Colonic mucosa (tissue), 4 donors: ENCODE data around the gene MACROD2. TPM values are rescaled to one million over a fixed set of nuclear protein-coding genes. Genes with fewer than 3 reads are reported as not detected.
"Not testable (repeated sequence)": the region's sequence is repeated elsewhere in the genome, so short reads cannot be mapped to it uniquely, and the experiment has no call there.

Experiments used
- DNase-seq: peaks from one replicate; pipeline ENCODE4 v3.0.0-alpha.2; 2020
- H3K27ac ChIP-seq: fragments of 200-600 bp; one replicate; pipeline ENCODE4 v1.8.0; 2021
- H3K27me3 ChIP-seq: fragments of 200-600 bp; one replicate; pipeline ENCODE4 v1.8.0; 2021
- H3K36me3 ChIP-seq: fragments of 200-600 bp; one replicate; pipeline ENCODE4 v1.8.0; 2021
- H3K4me1 ChIP-seq: fragments of 200-600 bp; one replicate; pipeline ENCODE4 v1.8.0; 2021; ENCODE audit warnings: mild to moderate bottlenecking
- H3K4me3 ChIP-seq: fragments of 200-600 bp; one replicate; pipeline ENCODE4 v1.8.0; 2021
- H3K9ac ChIP-seq, 2 donors: one replicate each; pipeline ENCODE4 v1.7.0; 2013; ENCODE audit warnings: control low read depth in 2 of 2, low read depth in 2 of 2, low read length in 2 of 2
- H3K9me3 ChIP-seq: fragments of 200-600 bp; one replicate; pipeline ENCODE4 v1.8.0; 2021
- intact Hi-C: fragments of 100-400 bp; cut with DNase I; formaldehyde crosslinking; loops from one replicate; pipeline ENCODE4 v1.14.1; 2022
- total RNA-seq, 2 donors: library from RNA; stranded (reverse); fragmentation: NEBNext Ultra II Directional in 1 of 2; extraction: Animal tissue kit (Norgen Biotek cat#: 25700) in 1 of 2; gene quantifications; one replicate each; pipeline ENCODE4 v1.2.1, GENCODE V29; 2021
- TF ChIP-seq, protein P1 (sequence below): fragments of 200-600 bp; IDR thresholded peaks from one replicate; pipeline ENCODE4 v1.8.0; 2022; ENCODE audit warnings: antibody characterized with exemption, mild to moderate bottlenecking
- donor health status: healthy.
- donor health status: DM: no; HTN: no; CAD: no.
- donor health status: DM: no; HTN: no; CAD: no.

Gene MACROD2
- total RNA-seq, 2 donors from 2014 or later, result 3.2 to 3.3 TPM

GRCh38 chr20:14210146-14210545 lies 214.8 kb downstream of the MACROD2 start:
- DNase-seq, result no peak
- H3K27me3 ChIP-seq, result no peaks in the 10 kb centered on the region
- no peaks in the 10 kb centered on the region for H3K4me1 ChIP-seq
- intact Hi-C loops, result no loop called here
- TF ChIP-seq, protein P1, sequence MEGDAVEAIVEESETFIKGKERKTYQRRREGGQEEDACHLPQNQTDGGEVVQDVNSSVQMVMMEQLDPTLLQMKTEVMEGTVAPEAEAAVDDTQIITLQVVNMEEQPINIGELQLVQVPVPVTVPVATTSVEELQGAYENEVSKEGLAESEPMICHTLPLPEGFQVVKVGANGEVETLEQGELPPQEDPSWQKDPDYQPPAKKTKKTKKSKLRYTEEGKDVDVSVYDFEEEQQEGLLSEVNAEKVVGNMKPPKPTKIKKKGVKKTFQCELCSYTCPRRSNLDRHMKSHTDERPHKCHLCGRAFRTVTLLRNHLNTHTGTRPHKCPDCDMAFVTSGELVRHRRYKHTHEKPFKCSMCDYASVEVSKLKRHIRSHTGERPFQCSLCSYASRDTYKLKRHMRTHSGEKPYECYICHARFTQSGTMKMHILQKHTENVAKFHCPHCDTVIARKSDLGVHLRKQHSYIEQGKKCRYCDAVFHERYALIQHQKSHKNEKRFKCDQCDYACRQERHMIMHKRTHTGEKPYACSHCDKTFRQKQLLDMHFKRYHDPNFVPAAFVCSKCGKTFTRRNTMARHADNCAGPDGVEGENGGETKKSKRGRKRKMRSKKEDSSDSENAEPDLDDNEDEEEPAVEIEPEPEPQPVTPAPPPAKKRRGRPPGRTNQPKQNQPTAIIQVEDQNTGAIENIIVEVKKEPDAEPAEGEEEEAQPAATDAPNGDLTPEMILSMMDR, result no peak
- H3K9me3 ChIP-seq, result no peaks in the 10 kb centered on the region
- no peaks in the 10 kb centered on the region for H3K36me3 ChIP-seq
- peak overlapping the region; percentile 30 for H3K27ac ChIP-seq
- no peak overlapping the region for H3K4me3 ChIP-seq
- no peak overlapping the region for H3K9ac ChIP-seq

DNA sequence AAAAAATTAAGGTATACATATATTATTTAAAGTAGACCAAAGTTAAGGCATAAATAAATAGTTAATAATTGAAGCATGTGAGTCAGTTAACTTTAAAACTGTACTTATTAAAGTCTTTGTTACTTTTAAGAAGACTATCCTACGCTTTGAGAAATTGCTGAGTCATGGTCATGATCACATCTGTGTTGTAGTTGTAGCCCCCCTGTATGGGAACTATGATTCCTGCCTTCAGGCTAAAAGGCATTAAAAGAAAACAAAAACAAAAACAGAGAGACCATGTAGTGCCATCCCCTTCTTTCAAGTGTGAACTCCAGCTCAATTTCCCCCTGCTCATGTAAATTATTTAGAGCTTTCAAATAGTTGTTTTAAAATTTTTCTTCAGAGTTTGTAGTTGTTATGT lies 218.7 kb downstream of the MACROD2 start:
- H3K9me3 ChIP-seq, result no peaks in the 10 kb centered on the region
- TF ChIP-seq, protein P1, result no peak
- no peaks in the 10 kb centered on the region for H3K27me3 ChIP-seq
- no peak overlapping the region for H3K4me3 ChIP-seq
- H3K4me1 ChIP-seq, result no peaks in the 10 kb centered on the region
- DNase-seq, result no peak
- no peak overlapping the region for H3K27ac ChIP-seq
- H3K9ac ChIP-seq, result no peak overlapping the region
- H3K36me3 ChIP-seq, result no peaks in the 10 kb centered on the region
- intact Hi-C loops, result no loop called here

- H3K4me3 ChIP-seq, H3K9me3 ChIP-seq, DNase-seq, H3K9ac ChIP-seq, H3K27ac ChIP-seq, H3K27me3 ChIP-seq, intact Hi-C loops, H3K4me1 ChIP-seq, H3K36me3 ChIP-seq: not testable (repeated sequence)
Observed at GRCh38 chr20:14215880-14216279, 220.6 kb downstream of the MACROD2 start.

DNA sequence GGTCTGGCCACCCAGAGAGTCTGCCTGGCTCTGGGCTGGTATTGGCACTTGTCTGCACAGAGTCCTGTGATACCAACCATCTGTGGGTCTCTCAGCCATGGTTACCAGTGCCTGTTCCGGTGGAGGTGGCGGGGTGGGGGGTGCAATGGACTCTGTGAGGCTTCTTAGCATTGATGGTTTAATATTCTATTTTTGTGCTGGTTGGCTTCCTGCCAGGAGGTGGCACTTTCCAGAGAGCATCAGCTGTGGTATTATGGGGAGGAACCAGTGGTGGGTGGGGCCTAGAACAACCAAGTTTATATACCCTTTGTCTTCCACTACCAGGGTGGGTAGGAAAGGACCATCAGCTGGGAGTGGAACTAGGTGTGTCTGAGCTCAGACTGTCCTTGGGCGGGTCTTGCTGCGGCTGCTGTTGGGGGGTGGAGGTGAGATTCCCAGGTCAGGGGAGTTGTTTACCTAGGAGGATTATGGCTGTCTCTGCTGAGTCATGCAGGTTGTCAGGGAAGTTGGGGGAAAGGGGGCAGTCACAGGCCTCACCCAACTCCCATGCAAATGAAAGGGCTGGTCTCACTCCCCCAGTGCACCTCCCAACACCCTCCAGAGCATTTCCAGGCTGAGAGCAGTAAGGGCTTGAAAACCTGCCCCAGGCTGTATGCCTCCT lies 224.6 kb downstream of the MACROD2 start:
- H3K27me3 ChIP-seq, result no peaks in the 10 kb centered on the region
- H3K9ac ChIP-seq, result no peak overlapping the region
- intact Hi-C loops, result no loop called here
- no peaks in the 10 kb centered on the region for H3K36me3 ChIP-seq
- no peak overlapping the region for H3K4me3 ChIP-seq
- H3K27ac ChIP-seq, result peak overlapping the region; percentile 74
- H3K9me3 ChIP-seq, result no peaks in the 10 kb centered on the region
- H3K4me1 ChIP-seq, result peaks cover 5% of the 10 kb centered on the region
- peak; percentile 87 for DNase-seq
- TF ChIP-seq, protein P1, result no peak

GRCh38 chr20:14220986-14221385 lies 225.7 kb downstream of the MACROD2 start:
- no peak for DNase-seq
- H3K4me1 ChIP-seq, result peaks cover 5% of the 10 kb centered on the region
- no peak overlapping the region for H3K4me3 ChIP-seq
- H3K9ac ChIP-seq, result no peak overlapping the region
- TF ChIP-seq, protein P1, result no peak
- peak overlapping the region; percentile 74 for H3K27ac ChIP-seq
- no peaks in the 10 kb centered on the region for H3K9me3 ChIP-seq
- intact Hi-C loops, result no loop called here
- H3K36me3 ChIP-seq, result no peaks in the 10 kb centered on the region
- H3K27me3 ChIP-seq, result no peaks in the 10 kb centered on the region

DNA sequence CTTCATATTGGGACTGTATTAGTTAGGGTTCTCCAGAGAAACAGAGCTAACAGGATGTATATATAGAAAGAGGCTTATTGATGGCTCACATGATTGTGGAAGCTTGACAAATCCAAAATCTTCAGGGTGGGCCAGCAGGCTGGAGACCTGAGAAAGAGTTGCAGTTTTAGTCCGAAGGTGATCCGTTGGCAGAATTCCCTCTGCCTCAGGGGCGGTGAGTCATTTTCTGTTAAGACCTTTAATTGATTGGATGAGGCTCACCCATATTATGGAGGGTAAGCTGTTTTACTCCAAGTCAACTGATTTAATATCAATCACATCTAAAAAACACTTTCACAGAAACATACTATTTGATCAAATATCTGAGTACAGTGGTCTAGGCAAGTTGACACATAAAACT lies 228.5 kb downstream of the MACROD2 start:
- no peaks in the 10 kb centered on the region for H3K36me3 ChIP-seq
- no peak for DNase-seq
- TF ChIP-seq, protein P1, result no peak
- no peak overlapping the region for H3K4me3 ChIP-seq
- H3K4me1 ChIP-seq, result peaks cover 5% of the 10 kb centered on the region
- no peaks in the 10 kb centered on the region for H3K9me3 ChIP-seq
- no peaks in the 10 kb centered on the region for H3K27me3 ChIP-seq
- H3K9ac ChIP-seq, result no peak overlapping the region
- no peak overlapping the region for H3K27ac ChIP-seq
- intact Hi-C loops, result no loop called here

GRCh38 chr20:14226051-14227049 lies 231.0 kb downstream of the MACROD2 start:
- DNase-seq, result peak; percentile 22
- H3K27ac ChIP-seq, intact Hi-C loops, H3K9ac ChIP-seq, H3K27me3 ChIP-seq, H3K9me3 ChIP-seq, H3K36me3 ChIP-seq, H3K4me1 ChIP-seq: not testable (repeated sequence)
- H3K4me3 ChIP-seq, result peak overlapping the region; percentile 35
